ENCODE measurements around the gene VANGL2.

- TF ChIP-seq POLR2A (IDR thresholded peaks at IDR 0.05), result no peak
- TF ChIP-seq CTCF (IDR thresholded peaks at IDR 0.05 in 4 of 5, conservative IDR thresholded peaks at IDR 0.05 in 1 of 5), result no peak
These were observed 54.8 kb downstream of the VANGL2 start for GRCh38 chr1:160455153-160455517.

Data from gastrocnemius medialis (tissue), 4 donors.